ENCODE measurements around the gene DHRSX. TPM values are rescaled to one million over a fixed set of nuclear protein-coding genes. Genes with fewer than 3 reads are reported as not detected.
"Not testable (repeated sequence)": the region's sequence is repeated elsewhere in the genome, so short reads cannot be mapped to it uniquely, and the experiment has no call there.

DHRSX gene
- polyA plus RNA-seq, 1 donor from 2014 or later: 15.7 TPM

DNA sequence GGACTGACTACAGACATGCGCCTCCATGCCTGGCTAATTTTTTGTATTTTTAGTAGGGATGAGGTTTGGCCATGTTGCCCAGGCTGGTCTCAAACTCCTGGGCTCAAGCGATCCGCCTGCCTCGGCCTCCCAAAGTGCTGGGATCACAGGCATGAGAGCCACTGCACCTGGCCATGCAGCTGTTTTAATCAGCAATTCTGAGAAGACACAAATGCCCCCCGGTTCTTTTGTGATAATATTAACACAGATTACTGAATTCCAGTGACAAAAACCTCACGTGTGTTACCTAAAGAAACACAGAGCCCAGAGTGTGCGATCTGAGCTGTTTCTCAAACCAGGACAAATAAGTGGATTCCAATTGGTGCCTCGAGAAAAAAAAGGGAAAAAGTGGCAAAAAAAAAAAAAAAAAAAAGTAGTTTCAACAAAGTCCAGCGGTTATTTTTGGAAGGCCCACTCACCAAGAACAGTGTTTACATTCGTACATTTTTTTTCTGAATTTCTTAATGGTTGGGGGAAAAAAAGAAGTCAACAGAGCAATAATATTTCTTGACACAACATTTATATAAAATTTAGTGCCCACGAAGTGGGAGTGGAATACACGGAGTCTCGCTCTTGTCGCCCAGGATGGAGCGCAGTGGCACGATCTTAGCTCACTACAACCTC, 17.2 kb downstream of the DHRSX start:
- TF ChIP-seq CTCF (IDR thresholded peaks at IDR 0.05; ENCODE audit: poor library complexity, severe bottlenecking): no peak
- no peak for TF ChIP-seq EZH2 (IDR thresholded peaks at IDR 0.05; ENCODE audit: borderline replicate concordance, insufficient read depth, low read length, poor library complexity, severe bottlenecking)
- TF ChIP-seq TAF1 (IDR thresholded peaks at IDR 0.05; ENCODE audit: low read depth): no peak
- TF ChIP-seq SMC3 (conservative IDR thresholded peaks at IDR 0.05; ENCODE audit: poor library complexity): no peak
- no peak for TF ChIP-seq POLR2AphosphoS5 (IDR thresholded peaks at IDR 0.05)
- TF ChIP-seq, protein P1, sequence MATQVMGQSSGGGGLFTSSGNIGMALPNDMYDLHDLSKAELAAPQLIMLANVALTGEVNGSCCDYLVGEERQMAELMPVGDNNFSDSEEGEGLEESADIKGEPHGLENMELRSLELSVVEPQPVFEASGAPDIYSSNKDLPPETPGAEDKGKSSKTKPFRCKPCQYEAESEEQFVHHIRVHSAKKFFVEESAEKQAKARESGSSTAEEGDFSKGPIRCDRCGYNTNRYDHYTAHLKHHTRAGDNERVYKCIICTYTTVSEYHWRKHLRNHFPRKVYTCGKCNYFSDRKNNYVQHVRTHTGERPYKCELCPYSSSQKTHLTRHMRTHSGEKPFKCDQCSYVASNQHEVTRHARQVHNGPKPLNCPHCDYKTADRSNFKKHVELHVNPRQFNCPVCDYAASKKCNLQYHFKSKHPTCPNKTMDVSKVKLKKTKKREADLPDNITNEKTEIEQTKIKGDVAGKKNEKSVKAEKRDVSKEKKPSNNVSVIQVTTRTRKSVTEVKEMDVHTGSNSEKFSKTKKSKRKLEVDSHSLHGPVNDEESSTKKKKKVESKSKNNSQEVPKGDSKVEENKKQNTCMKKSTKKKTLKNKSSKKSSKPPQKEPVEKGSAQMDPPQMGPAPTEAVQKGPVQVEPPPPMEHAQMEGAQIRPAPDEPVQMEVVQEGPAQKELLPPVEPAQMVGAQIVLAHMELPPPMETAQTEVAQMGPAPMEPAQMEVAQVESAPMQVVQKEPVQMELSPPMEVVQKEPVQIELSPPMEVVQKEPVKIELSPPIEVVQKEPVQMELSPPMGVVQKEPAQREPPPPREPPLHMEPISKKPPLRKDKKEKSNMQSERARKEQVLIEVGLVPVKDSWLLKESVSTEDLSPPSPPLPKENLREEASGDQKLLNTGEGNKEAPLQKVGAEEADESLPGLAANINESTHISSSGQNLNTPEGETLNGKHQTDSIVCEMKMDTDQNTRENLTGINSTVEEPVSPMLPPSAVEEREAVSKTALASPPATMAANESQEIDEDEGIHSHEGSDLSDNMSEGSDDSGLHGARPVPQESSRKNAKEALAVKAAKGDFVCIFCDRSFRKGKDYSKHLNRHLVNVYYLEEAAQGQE (IDR thresholded peaks at IDR 0.05; ENCODE audit: borderline replicate concordance): no peak
- TF ChIP-seq EP300 (conservative IDR thresholded peaks at IDR 0.05; ENCODE audit: poor library complexity, severe bottlenecking): no peak
- no peak for TF ChIP-seq RAD21 (conservative IDR thresholded peaks at IDR 0.05)
- no peak for TF ChIP-seq MXI1 (conservative IDR thresholded peaks at IDR 0.05; ENCODE audit: poor library complexity, severe bottlenecking)
- no peak overlapping the region for H3K27ac ChIP-seq (ENCODE audit: low read length)

DNA sequence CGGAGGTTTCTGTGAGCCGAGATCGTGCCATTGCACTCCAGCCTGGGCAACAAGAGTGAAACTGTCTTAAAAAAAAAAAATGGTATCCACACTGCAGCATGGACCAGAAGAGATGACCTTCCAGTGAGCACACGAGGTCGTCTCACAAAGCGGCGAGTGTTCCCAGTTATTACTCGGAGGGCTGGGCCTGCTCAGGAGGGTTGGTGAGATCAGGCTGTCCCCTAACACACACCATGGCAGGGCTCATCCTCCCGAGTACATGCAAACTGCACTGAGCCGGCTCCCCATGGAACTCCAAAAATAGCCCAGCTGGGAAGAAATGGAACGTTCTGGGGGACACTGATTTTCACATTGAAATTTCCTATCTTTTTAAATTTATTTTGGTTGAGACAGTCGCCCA, 19.2 kb downstream of the DHRSX start:
- H3K9me3 ChIP-seq (ENCODE audit: low read length); H3K27me3 ChIP-seq (ENCODE audit: insufficient read depth, low read depth, low read length); H4K20me1 ChIP-seq (ENCODE audit: insufficient read depth); H3K9ac ChIP-seq (ENCODE audit: low read length); H2AFZ ChIP-seq (ENCODE audit: low read depth, low read length); H3F3A ChIP-seq (ENCODE audit: insufficient read depth, low read length, poor library complexity, severe bottlenecking); H3K27ac ChIP-seq (ENCODE audit: low read length); H3K9me2 ChIP-seq (ENCODE audit: insufficient read depth, low read length); H3K79me2 ChIP-seq (replicated peaks; ENCODE audit: insufficient read depth, low read length); H3K4me3 ChIP-seq (ENCODE audit: low read length); H3K4me2 ChIP-seq (ENCODE audit: low read length): not testable (repeated sequence)
- peaks cover 13% of the 10 kb centered on the region for H3K36me3 ChIP-seq (ENCODE audit: insufficient read depth, low read length)

More for the DNA sequence above, 17.2 kb downstream of the DHRSX start:
- Histone ChIP-seq H3K4me3 (ENCODE audit: low read length) (no peak overlapping the region), H3K9ac (ENCODE audit: low read length) (no peak overlapping the region), H3K27me3 (ENCODE audit: insufficient read depth, low read depth, low read length) (no peaks in the 10 kb centered on the region), H3K36me3 (ENCODE audit: insufficient read depth, low read length) (peaks cover 16% of the 10 kb centered on the region), H3K9me3 (ENCODE audit: low read length) (peaks cover 10% of the 10 kb centered on the region), H3K4me2 (ENCODE audit: low read length) (no peak overlapping the region), H4K20me1 (ENCODE audit: insufficient read depth) (no peaks in the 10 kb centered on the region), H3K9me2 (ENCODE audit: insufficient read depth, low read length) (no peaks in the 10 kb centered on the region), H3F3A (ENCODE audit: insufficient read depth, low read length, poor library complexity, severe bottlenecking) (no peaks in the 10 kb centered on the region), H2AFZ (ENCODE audit: low read depth, low read length) (no peak overlapping the region), H3K79me2 (replicated peaks; ENCODE audit: insufficient read depth, low read length) (peaks cover 7% of the 10 kb centered on the region)

GRCh38 chrX:2479982-2480381, 20.8 kb downstream of the DHRSX start:
- not testable (repeated sequence) for H2AFZ ChIP-seq (ENCODE audit: low read depth, low read length); H3F3A ChIP-seq (ENCODE audit: insufficient read depth, low read length, poor library complexity, severe bottlenecking); H3K9me3 ChIP-seq (ENCODE audit: low read length); H3K27ac ChIP-seq (ENCODE audit: low read length); H3K9ac ChIP-seq (ENCODE audit: low read length); H3K27me3 ChIP-seq (ENCODE audit: insufficient read depth, low read depth, low read length); H4K20me1 ChIP-seq (ENCODE audit: insufficient read depth); H3K79me2 ChIP-seq (replicated peaks; ENCODE audit: insufficient read depth, low read length); H3K4me2 ChIP-seq (ENCODE audit: low read length); H3K9me2 ChIP-seq (ENCODE audit: insufficient read depth, low read length); H3K4me3 ChIP-seq (ENCODE audit: low read length)
- peaks cover 11% of the 10 kb centered on the region for H3K36me3 ChIP-seq (ENCODE audit: insufficient read depth, low read length)

Measured in neural cell (in vitro differentiated cells).